AG09309 (cell line): Measurements from ENCODE around the gene DGKD.

Source experiments
- DNase-seq: peaks from one replicate; pipeline ENCODE4 v3.0.0-alpha.2; 2010; ENCODE audit warnings: low read depth
- H3K4me3 ChIP-seq: 2 replicates; pipeline ENCODE4 v1.5.1; 2011; ENCODE audit warnings: mild to moderate bottlenecking, low read depth, low read length, moderate library complexity; ENCODE audit not compliant: control insufficient read depth
- TF ChIP-seq, protein P1 (sequence below): IDR thresholded peaks from 2 replicates; pipeline ENCODE4 v1.5.1; 2011; ENCODE audit warnings: mild to moderate bottlenecking, low read depth, low read length, inconsistent platforms; ENCODE audit not compliant: insufficient read depth, control insufficient read depth; ENCODE audit errors: missing control alignments

Gene DGKD

DNA sequence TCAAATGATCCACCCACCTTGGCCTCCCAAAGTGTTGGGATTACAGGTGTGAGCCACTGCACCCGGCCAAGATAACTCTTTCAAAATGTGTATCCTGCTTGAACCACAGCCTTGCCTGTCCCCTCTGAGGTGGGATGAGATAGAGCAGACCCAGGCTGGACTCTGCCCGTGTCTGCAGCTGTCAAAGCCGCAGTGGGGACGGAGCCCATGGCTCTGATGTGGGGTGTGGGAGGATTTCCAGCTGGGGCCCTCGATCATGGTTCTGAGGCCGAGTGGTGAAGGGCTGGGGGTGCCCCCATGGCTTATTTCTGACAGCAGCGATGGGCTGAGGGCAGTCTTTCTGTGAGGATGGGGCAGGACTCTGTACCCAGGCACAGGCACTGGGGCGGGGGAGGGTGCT, 104.5 kb downstream of the DGKD start:
- no peak for DNase-seq
- H3K4me3 ChIP-seq = no peak overlapping the region
- TF ChIP-seq, protein P1, sequence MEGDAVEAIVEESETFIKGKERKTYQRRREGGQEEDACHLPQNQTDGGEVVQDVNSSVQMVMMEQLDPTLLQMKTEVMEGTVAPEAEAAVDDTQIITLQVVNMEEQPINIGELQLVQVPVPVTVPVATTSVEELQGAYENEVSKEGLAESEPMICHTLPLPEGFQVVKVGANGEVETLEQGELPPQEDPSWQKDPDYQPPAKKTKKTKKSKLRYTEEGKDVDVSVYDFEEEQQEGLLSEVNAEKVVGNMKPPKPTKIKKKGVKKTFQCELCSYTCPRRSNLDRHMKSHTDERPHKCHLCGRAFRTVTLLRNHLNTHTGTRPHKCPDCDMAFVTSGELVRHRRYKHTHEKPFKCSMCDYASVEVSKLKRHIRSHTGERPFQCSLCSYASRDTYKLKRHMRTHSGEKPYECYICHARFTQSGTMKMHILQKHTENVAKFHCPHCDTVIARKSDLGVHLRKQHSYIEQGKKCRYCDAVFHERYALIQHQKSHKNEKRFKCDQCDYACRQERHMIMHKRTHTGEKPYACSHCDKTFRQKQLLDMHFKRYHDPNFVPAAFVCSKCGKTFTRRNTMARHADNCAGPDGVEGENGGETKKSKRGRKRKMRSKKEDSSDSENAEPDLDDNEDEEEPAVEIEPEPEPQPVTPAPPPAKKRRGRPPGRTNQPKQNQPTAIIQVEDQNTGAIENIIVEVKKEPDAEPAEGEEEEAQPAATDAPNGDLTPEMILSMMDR = no peak

DNA sequence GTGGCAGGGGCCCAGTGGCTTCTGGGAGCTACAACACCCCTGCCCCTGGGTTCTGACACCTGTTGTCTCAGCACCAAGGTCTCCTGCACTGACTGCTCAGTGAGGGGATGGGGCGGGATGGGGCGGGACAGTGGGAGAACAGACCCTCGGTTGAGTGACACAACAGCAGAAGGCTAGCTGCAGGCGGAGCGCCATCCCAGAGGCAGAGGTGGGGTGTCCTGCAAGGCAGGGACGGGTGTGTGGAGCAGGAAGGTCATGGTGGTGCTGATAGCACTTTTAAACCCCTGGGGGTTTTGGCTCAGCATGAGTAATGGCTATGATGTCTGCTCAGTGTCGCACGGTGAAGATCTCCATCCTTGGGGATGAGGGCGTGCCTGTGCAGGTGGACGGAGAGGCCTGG, 105.1 kb downstream of the DGKD start:
- no peak overlapping the region for H3K4me3 ChIP-seq
- TF ChIP-seq, protein P1 = no peak
- DNase-seq = no peak

DNA sequence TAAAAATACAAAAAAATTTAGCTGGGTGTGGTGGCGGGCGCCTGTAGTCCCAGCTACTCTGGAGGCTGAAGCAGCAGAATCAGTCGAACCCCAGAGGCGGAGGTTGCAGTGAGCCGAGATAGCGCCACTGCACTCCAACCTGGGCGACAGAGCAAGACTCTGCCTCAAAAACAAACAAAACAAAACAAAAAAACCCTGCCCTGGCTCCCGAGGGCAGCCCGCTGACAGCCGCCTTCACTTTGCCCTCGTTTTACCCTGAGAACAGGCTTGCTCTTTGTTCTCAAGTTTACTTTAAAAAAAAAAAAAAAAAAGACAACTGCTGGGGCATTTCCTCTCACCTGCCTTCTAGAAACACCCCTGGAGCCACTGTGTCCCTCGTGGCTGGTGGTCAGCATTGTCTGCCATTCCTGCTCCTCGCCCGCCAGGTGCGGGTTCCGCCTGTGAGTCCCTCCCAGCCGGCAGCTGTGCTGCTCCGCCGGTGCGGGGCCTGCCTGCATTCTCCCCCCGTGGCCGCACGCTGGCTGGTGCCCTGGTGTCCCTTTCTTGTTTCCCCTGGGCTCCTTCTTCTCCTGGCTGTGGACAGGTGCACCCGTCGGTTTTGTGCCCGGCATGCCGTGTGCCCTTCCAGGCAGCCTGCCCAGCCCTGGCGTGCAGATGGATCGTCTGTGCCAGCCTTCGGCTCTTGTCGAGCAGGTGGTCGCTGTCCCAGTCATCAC, 106.6 kb downstream of the DGKD start:
- H3K4me3 ChIP-seq = no peak overlapping the region
- TF ChIP-seq, protein P1 = no peak
- no peak for DNase-seq

DNA sequence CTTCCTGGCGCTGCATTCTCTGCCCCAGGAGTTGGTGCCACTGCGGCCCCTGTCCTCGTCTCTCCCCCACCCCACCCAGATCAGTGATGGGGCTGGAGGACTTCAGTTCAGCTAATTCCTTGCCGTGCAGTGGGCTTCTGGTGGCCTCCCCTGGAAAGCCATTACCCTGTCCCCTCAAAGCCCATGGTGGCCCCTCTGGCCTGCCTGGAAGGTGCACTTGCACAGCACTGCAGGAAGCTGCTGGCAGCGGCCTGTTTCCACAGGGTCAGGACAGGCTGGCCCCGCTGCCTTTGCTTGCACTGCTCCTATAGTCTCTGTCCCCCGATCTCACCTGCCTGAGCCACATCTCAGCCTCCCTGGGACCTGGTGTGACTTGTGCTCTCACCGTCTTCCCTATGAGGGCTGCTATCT, 107.2 kb downstream of the DGKD start:
- H3K4me3 ChIP-seq = no peak overlapping the region
- DNase-seq = no peak
- TF ChIP-seq, protein P1 = no peak

DNA sequence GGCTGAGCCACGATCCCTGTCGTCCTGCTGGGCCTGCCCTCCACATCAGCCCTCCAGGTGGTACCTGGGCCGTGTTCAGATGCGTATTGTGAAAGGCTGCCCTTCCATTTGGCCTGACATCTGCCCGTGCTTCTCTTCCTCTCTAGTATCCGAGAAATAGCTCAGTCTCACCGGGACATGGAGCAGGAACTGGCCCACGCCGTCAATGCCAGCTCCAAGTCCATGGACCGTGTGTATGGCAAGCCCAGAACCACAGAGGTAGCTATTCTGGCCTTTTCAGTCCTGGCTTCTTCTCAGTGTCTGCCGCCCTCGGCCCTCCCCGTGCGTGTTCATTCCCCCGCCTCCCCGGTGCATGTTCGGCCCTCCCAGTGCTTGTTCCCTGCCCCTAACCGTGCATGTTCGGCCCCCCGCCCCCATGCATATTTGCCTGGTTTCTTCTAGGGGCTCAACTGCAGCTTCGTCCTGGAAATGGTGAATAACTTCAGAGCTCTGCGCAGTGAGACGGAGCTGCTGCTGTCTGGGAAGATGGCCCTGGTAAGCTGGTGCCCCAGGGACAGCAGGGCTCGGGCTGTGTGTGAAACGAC, 108.0 kb downstream of the DGKD start:
- no peak for DNase-seq
- H3K4me3 ChIP-seq = no peak overlapping the region
- TF ChIP-seq, protein P1 = no peak

DNA sequence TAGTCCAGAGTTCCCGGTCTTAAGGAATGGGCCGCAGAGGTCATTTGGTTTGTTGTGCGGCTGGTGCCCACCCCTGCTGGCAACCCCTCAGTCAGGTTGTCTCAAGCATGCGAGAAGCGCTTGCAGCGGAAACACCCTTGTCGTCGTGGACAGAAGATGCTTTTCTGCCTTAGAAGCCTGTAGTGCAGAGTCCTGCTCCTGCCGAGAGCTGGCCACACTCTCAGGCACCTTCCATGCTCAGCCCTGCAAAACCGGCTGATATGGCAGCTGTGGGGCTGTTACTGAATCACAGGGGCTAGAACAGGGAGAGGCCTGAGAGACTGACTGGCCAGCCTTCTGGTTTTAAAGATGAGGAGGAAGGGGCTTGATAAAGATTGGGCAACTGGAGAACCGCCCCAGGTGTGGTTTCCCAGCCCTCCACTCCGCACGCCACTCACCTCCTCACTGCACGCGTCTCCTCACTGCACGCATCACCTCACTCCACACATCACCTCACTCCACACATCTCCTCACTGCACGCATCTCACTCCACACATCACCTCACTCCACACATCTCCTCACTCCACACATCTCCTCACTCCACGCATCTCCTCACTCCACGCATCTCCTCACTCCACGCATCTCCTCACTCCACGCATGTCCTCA, 108.7 kb downstream of the DGKD start:
- no peak for DNase-seq
- TF ChIP-seq, protein P1 = no peak

More for the DNA sequence above, 108.7 kb downstream of the DGKD start:
- H3K4me3 ChIP-seq = no peak overlapping the region
